HG02642 (cell line): ENCODE measurements around the gene ACTRT2.

ENCODE experiments used
- ATAC-seq: cut with Tn5 transposase; IDR thresholded peaks from one replicate; pipeline ENCODE4 v1.9.1; 2021; ENCODE audit warnings: mild to moderate bottlenecking; ENCODE audit not compliant: unreplicated experiment, poor library complexity

Gene ACTRT2

DNA sequence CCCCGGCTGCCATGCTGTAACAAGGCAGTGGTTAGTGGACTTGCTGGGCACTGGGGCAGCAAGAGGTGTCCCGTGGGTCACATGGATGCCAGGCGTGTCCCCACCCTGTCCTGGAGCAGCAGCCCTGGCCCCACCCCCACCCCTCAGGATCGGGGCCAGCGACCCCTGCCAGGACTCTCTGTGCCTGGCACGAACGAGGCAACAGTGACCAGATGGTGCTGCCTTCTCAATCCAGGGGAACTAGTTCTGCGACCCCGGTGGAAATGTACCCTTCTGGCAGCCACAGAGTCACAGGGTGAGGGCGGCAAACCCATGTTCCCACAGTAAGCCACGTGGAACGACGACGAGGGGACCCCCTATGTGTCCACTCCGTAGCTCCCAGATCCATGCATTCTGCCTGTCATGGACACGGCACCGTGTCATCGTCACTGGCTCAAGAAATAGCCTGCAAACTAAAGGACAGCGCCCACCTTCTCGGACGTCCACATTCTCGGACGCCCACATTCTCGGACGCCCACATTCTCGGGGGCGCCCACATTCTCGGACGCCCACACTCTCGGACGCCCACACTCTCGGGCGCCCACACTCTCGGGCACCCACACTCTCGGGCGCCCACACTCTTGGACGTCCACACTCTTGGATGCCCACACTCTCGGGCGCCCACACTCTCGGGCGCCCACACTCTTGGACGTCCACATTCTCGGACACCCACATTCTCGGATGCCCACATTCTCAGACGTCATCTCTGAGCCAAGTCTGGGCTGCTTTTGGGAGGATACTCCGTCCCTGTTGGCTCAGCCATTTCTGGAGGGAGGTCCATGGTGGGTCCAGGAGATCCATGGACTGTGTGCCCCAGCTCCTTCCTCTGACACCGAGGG is 19.6 kb upstream of the ACTRT2 start:
- no peak for ATAC-seq

DNA sequence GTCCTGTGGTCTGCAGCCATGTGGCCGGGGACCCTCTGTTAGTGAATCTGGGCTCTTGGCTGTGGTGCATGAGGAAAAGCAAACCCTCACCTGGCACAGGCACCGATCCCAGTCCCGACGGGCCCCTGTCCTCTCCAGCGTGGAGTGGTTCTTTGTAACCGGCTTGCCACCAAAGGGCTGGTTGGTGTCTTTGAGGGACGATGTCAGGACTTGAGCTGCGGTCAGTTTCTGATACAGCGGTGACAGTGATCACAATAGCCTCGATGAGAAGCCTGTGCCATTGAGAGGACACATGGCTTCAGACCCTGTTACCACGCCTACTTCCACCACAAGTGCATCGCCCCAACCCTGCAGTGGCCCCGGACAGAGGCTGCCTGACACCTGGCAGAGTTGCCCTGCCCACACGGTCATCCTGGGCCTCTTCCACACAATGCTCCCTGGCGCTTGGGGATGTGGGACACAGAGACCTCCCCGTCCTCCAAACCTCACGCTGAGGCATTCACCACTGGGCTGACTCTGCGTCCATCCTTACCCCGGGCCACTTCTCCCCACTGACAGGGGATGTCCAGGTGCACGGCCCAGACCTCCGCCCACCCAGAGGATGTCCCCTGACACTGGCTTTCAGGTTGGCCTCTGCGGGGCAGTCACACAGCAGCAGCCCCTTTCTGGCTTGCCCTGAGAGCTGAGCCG is 18.8 kb upstream of the ACTRT2 start:
- no peak for ATAC-seq

- ATAC-seq = no peak
Observed at GRCh38 chr1:3003039-3003940, 18.0 kb upstream of the ACTRT2 start.

GRCh38 chr1:3003941-3004270 is 17.4 kb upstream of the ACTRT2 start:
- no peak for ATAC-seq

DNA sequence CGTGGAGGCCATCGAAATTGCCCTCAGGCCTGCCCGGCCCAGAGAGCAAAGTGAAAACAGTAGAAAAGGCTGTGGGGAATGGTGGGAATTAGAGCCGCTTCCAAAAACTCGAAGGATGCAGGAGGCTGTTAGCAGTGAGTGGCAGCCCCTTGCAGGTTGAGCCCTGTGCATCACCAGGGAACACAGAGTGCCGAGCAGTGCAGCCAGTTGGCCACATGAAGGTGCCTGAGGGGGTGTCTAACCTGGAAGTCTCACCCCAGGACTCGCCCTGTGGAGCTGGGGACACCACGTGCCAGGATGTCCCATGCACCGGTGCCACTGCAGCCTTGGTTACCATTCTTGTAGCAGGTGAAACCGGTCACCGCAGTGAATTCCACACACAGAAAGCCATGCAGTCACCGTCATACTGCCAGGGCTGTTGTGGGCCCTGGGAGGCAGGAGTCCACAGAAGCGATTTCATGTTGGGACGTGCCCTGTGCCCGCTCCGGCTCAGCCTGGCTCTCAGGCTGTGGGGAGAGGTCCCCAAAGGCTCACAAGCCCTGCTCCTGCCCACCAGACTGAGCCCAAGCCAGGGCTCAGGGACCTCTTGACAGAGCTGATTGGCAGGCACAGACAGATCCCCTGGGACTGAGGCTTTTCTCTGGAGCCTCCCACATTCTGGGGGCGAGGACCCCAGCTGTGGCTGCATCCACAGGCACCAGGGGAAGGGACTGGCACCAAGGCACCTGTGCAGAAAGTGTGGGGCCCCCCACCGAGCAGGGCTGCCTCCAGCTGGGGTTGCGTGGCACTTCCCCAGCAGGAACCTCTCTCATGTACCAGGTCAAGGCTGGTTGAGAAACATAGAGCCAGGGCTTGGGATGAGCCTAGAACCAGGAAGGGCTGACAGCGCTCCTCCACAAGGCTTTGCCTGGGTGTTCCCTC is 16.7 kb upstream of the ACTRT2 start:
- ATAC-seq = no peak

GRCh38 chr1:3005771-3006170 is 15.5 kb upstream of the ACTRT2 start:
- ATAC-seq = no peak

DNA sequence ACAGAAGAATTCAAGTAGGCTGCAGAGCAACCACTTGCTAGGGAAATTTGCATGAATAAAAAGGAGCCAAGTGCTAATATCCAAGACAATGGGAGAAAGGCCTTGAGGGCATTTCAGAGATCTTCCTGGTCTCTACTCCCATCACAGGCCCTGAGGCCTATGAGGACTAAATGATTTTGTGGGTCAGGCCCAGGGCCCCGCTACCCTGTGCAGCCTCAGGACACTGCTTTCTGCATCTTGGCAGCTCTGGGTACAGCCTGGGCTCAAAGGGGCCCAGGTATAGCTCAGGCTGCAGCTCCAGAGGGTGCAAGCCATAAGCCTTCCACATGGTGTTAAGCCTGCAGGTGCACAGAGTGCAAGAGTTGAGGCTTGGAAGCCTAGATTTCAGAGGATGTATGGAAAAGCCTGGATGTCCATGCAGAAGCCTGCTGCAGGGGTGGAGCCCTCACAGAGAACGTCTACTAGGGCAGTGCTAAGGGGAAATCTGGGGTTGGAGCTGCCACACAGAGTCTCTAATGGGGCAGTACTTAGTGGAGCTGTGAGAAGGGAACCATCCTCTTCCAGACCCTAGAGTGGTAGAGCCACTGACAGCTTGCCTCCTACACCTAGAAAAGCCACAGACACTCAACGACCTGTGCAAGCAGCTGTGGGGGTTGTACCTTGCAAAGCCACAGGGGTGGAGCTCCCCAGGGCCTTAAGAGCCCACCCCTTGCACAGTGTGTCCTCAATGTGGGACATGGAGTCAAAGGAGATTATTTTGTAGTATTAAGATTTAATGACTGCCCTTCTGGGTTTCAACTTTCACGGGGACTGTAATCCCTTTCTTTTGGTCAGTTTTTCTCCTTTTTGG is 13.7 kb upstream of the ACTRT2 start:
- no peak for ATAC-seq

DNA sequence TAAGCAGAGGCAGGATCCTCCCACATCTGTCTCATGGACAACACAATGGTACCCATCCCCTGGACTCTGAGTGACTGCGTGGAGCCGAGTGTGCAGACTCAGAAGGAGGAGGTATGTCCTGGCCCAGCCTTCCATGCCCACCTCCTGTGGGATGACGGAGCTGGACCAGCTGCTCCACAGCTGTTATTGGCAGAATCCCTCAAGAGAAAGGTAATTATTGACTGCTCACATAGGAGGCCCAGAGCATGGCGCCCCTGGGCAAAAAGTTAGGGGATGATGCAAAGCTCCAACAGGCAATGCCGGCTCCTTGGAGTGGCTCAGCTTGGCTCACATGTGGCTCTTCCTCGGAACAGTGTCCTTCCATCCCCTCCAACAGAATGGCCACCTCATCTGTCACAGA is 12.2 kb upstream of the ACTRT2 start:
- no peak for ATAC-seq

DNA sequence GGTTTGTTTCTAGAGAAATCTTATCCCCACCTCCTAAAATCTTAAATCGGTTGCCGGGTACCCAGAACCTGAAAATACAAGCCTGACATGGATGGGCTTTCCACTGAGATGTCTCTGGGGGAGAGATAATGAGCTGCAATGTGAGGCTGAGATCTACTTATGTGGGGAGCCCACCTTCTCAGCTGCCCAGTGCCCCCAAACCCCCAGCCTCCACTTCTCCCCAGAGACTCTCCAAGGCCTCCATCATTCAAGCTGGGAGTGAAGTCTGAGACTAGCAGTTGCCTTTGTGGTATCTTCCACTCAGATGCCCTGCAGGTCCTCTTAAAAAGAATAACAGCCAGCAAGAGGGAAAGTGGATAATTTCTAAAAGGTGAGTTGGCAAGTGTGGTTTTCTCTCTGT is 11.7 kb upstream of the ACTRT2 start:
- no peak for ATAC-seq

GRCh38 chr1:3011127-3011526 is 10.1 kb upstream of the ACTRT2 start:
- no peak for ATAC-seq

DNA sequence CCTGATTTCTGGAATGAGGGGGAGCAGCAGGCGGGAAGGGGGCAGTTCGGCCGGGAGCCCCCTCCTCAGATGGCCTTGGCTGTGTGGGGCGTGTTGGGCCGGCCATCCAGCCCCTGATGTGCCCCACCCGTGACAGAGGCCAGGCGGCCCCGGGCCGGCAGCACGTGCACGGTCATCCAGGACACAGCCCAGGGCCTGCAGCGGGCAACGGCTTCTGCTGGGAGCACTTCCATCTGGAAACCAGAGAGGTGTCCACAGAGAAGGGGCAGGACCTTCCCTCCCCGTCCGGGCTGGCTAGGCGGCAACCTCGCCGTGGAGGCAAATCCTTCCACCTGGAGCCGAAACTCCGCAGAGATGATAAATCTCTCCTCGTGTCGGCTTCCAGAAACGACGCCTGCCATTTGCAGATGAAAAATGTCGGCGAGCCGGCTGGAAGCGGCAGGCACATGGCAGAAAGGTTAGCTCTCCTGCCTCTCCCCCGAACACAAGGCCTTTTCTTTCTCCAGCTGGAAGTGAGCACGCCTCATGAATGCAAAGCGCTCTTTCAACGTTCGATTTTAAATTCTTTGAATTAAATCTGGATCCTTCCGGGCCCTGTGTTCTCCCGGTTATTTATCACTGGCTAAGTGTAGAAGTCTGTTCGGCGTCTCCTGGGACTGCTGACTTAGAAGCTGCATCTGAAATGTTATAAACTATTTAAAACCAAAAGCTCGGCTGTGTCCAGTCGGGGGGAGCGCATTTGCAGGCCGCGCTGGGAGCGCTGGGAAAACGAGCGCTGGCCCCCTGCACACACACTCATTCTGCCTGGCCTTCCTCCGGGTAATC is 9.4 kb upstream of the ACTRT2 start:
- ATAC-seq = no peak

- no peak for ATAC-seq
Observed at GRCh38 chr1:3012456-3013291, 8.6 kb upstream of the ACTRT2 start.

DNA sequence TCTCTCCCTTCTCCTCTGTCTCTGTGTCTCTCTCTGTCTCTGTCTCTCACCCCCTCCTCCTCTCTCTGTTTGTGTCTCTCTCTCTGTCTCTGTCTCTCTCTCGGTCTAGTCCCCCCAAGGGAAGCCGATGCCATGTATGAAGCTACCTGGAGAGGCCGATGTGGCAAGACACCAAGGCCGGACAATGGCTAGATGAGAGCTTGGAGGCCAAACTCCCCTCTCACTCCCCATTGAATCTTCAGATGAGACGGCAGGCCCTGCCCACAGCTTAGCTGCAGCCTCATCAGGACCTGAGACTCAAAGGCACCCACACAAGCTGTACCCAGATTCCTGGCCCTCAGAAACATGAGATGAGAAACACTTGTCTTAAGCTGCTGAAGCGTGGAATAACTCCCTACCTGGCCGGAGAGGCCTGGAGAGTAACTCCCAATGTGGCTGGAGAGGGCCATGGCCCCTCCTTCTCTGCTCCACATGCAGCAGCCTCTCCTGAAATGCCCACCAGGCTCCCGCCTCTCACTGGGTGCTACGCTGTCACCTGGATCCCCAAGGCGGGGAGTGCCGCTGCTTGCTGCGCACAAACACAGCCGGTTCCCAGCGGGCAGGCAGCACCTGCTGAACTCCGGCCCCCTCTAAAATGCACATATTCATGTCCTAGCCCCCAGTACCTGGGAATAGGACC is 7.8 kb upstream of the ACTRT2 start:
- no peak for ATAC-seq

- ATAC-seq = no peak
Observed at GRCh38 chr1:3014050-3014440, 7.2 kb upstream of the ACTRT2 start.

DNA sequence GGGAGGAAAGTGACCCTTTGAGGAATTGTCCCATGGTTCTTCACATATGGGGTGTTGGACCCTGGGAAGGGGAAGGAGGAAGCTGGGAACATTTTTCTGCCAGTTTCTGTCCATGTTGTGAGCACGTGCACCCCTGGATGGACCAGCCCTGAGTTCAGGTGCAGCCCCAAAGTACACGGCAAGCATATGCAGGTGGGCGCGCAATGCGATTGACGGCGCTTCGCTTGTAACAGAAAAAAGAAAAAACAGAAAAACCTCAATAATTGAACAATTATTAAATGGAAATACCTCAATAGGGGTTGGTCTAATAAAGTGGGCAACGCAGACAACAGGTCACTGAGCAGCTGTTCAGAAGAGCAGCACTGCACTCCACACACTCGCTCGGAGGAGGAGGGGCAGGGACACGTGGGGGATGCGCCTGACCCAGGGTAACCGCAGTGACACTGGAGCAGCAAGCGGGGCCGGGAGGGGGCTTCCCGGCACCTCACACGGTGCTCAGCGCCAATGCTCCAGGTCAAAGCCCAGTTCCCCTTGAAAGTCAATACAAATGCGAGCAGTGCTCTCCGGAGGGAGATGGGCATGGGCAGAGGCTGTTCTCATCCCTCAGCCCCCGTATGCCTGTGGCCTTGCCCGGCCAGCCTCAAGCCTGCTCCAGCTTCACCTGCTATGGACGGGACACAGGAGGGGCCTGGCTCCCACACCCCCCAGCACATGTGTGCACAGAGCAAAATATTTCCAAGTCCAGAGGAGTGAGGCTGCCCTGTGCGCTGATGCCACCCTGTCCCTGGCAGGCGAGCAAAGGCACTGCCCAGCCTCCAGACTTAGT is 6.6 kb upstream of the ACTRT2 start:
- no peak for ATAC-seq

GRCh38 chr1:3015269-3015635 is 6.0 kb upstream of the ACTRT2 start:
- ATAC-seq = no peak
